Measurements from ENCODE around the gene CES5A.

GRCh38 chr16:55810451-55810961 lies 64.7 kb downstream of the CES5A start:
- TF ChIP-seq POLR2A (IDR thresholded peaks at IDR 0.05; ENCODE audit: low read length) (no peak), GATA1 (IDR thresholded peaks at IDR 0.05; ENCODE audit: low read depth, low read length) (no peak)
